Body of pancreas (tissue), 4 donors: ENCODE data around the gene NFKB2.

Experiments
- CTCF ChIP-seq, 7 experiments: fragments of 450-650 bp in 4 of 7; fragments of 200-600 bp in 3 of 7; sonication (generic) in 3 of 7; IDR thresholded peaks; one replicate each; pipeline ENCODE4 v1.5.1; 2016 to 2019; ENCODE audit warnings: antibody characterized with exemption in 7 of 7
- POLR2A ChIP-seq, 3 donors: fragments of 450-650 bp; IDR thresholded peaks; one replicate each; pipeline ENCODE4 v1.6.1; 2016; ENCODE audit warnings: antibody characterized with exemption in 3 of 3, mild to moderate bottlenecking in 2 of 3

- TF ChIP-seq CTCF (IDR thresholded peaks at IDR 0.05), result no peak
- TF ChIP-seq POLR2A (IDR thresholded peaks at IDR 0.05), result no peak
Measured at GRCh38 chr10:102384053-102384452, 11.5 kb upstream of the NFKB2 start.
